Stimulated activated CD8-positive, alpha-beta memory T cell treated with anti-CD3 and anti-CD28 coated beads, Interleukin-15, amount 100 ng/mL, for 1 hour (primary cell): Measurements from ENCODE around the gene PPM1H.

Source experiments
- DNase-seq: peaks from one replicate; pipeline ENCODE4 v3.0.0-alpha.2; 2020; ENCODE audit warnings: low read depth

The PPM1H gene

GRCh38 chr12:62712681-62713573 is 222.0 kb downstream of the PPM1H start:
- no peak for DNase-seq

DNA sequence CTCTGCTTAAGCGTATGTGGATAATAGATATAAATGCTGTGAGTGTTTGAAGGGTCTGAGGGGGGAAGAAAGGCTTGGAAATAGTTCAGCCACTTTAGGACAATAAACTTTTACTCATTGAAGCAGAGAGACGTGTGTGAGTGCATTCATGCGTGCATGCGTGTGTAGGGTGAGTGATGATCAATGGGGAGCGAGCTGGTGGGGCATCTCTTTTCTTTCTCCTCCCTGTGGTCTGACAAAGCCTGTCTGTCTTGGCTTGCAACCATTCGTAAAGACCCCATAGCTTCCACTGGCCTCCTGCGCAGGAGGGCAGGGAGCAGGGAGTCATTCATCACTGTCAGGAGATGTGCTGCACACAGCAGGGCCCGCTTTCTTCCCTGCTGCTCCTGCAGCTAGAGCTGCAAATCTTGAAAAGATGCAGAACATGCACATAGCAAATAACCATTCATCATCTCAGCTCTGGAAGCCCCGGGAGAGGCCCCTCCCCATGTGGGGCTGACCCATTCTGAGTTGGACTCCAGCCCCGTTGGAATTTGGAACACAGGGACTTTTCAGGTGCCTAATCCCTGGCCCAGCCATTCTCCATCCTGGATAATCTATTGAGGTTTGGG is 223.2 kb downstream of the PPM1H start:
- no peak for DNase-seq

- DNase-seq, result no peak
Observed at GRCh38 chr12:62709311-62709710, 225.6 kb downstream of the PPM1H start.

- DNase-seq, result no peak
Observed at GRCh38 chr12:62707939-62708338, 227.0 kb downstream of the PPM1H start.

DNA sequence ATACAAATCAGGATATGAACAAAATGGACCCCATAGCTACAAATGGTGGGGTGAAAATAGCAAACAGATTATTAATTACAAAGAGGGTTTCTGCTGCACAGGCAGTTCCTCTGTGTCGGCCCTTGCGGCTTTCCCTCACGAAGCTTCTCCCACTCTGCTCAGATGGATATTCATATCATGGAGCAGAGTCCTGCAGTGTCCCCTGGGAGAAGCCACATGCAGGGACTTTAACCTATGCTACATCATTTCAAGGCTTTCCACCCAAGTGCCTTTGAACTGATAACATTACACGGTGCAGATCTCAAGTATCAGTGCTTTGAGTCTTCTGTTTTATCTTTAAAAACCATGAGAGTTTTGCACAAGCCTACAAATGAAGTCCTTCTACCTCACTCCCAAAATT is 229.1 kb downstream of the PPM1H start:
- no peak for DNase-seq

GRCh38 chr12:62703011-62703380 is 232.0 kb downstream of the PPM1H start:
- DNase-seq, result no peak

DNA sequence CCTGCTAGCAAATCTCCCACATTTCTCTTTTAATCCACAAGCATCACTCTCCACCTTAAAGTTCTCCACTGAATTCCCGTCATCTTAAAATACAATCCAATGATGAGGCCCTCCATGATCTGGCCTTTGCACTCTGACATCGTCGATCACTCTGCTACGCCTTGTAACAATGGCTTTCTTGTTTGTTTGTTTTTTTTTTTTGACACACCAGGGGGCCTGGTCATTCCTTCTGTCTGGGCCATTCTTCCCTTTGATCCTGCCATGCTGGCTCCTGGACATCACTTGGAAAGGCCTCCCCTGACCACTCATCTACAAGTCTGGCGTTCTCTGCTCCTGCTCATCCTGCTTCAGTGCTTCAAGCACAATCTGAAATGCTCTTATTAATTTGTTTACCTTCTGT is 233.5 kb downstream of the PPM1H start:
- no peak for DNase-seq

GRCh38 chr12:62700091-62700880 is 234.7 kb downstream of the PPM1H start:
- no peak for DNase-seq

DNA sequence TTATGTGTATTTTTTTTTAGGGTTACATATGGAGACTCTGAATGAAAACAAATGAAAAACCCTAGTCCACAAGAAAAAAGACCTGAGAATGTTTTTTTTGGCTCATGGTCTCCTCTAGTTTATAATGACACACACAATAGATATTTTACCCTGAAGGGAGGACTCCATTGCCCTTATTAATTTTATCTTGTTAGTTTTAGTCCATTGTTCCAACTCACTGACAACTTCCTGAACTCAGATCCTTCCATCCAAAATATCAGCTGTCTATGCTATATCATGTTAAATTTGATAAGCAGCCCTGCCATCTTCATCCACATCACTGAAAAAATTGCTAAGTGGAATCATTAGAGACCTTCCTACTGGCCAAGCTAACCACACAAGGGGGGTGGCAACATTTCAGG is 236.2 kb downstream of the PPM1H start:
- DNase-seq, result no peak

DNA sequence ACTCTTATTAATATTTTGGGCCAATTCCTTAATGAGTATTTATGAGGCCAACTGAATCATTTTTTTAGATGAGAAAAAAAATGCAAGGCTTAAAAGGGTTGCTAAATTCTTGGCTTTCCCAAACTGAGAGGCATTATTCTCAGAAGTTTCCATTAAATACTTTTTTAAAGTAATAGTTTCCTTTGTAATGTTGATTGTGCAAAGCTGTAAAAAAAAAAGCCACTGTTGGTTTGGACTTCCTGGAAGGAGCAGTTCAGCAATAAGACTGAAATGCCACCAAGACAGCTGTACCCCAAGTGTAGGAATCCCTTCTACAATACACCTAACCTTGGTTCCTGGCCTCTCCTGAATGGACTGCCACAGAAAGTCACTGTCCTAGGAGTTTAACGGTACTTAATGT is 237.1 kb downstream of the PPM1H start:
- DNase-seq, result no peak

DNA sequence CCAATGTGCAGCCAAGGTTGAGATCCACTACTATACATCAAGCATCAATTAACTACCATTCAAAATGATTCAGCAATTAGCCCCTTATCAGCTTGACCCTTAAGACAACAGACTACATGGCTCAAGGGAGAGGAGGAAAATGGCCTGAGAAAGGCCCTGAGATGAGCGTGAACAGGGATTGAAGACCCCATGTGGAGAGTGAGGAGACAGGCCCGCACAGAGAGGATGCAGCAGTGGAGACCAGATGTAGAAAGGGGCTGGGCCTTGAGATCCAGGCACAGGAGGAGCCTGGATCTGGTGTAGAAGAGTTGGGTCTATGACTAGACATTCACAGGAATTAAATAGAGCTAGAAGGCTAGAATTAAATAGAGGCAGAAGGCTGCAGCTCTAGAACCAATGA is 239.3 kb downstream of the PPM1H start:
- DNase-seq, result no peak

DNA sequence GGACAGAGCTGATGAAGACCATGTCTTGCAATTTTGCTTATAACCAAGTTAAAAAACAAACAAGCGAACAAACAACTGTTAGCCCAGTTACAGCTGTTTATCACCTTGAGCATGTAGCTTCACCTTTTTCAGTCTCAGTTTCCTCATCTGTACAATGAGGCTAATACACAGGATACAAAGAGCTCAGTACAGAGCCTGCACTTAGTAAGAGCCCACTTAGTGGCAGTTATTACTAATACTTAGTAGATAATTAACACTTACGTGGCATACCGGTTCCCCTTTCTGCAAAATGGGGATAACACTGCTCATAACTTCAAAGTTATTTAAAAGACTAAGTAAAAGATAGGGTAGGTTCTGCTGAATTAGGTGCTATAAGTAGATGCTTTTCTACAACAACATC is 240.3 kb downstream of the PPM1H start:
- DNase-seq, result no peak

DNA sequence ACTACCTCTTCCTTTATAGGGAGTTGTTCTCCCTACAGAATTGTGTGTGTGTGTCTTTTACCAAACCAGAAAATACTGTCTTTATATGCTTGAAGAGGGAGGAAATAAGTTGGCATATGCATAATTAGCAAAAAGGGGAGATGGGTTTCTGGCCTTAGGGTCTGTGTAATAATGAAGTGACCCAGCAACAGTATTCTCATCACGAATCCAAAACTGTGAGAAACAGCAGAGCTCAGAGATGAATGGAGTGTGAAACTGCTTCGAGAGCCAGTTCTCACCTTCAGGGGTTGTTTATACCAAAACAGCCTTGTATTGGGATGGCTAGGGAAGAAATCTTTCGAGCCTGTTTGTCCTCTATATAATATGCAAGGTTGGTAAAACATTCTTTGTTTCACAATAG is 240.8 kb downstream of the PPM1H start:
- no peak for DNase-seq

GRCh38 chr12:62693376-62694050 is 241.4 kb downstream of the PPM1H start:
- no peak for DNase-seq

GRCh38 chr12:62692884-62693283 is 242.1 kb downstream of the PPM1H start:
- DNase-seq, result no peak

DNA sequence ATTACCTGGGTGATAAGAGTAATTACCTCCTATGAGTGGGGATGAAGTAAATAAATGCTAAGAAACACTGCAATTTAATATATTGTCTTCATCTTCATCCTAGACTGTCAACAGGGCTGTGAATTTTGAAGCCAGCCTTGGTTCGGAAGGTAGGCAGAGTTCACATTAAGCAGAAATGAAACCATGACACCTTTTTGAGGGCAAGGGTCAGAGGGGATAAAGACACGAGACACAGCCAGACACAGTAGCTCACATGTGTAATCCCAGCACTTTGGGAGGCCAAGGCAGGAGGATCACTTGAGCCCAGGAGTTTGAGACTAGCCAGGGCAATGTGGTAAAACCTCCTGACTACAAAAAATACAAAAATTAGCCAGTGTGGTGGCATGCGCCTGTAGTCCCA is 243.6 kb downstream of the PPM1H start:
- DNase-seq, result no peak

DNA sequence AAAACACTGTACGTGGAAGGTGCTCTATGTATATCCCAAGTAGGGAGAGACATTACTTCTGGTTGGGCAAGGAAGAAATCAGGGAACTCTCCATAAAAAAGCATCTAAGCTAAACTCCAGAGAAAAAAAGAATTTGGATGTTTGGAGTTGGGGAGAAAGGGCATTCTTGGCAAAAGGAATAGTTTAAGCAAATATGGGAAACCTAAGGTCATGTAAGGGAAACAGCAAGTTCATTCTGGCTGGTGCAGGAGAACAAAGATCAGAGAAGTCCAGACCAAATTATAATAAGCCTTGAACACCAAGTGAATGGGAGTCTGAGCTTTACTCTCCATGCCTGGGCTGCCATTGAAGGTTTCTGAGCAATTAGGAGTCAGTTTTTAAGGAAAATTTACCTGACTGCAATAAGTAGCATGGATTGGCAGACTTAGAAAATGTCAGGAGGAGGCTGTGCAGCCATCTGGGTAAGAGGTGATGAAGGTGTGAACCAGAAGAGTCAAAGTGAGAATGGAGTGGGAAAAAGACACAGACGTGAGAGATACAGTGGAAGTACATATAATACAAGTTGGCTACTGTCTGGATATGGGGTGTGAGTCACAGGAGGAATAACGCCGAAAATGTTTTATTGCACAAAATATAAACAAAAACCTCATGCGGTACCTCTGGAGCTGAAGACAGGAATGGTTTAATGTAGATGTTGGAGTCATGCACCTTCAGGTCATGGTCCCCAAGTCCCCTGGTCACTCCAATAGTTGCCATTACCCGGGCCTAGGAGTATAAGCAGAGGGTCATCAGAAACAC is 245.7 kb downstream of the PPM1H start:
- no peak for DNase-seq

DNA sequence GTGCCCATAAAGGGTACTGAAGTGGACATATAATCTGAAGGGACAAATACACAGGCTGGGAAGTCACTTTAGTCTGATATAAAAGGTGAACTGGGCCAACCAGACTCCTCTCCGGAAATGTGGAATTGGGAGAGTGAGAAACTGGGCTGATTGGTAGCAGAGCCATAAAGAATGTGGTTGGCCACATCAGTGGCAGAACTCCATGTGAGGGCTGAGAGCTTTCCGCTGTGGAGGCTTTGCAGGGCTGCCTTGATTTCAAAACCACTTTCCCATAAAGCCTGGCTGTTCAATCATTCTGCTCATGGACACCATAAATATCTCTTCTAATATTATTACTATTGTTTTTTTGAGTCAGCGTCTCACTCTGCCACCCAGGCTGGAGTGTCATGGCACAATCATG is 248.0 kb downstream of the PPM1H start:
- no peak for DNase-seq

DNA sequence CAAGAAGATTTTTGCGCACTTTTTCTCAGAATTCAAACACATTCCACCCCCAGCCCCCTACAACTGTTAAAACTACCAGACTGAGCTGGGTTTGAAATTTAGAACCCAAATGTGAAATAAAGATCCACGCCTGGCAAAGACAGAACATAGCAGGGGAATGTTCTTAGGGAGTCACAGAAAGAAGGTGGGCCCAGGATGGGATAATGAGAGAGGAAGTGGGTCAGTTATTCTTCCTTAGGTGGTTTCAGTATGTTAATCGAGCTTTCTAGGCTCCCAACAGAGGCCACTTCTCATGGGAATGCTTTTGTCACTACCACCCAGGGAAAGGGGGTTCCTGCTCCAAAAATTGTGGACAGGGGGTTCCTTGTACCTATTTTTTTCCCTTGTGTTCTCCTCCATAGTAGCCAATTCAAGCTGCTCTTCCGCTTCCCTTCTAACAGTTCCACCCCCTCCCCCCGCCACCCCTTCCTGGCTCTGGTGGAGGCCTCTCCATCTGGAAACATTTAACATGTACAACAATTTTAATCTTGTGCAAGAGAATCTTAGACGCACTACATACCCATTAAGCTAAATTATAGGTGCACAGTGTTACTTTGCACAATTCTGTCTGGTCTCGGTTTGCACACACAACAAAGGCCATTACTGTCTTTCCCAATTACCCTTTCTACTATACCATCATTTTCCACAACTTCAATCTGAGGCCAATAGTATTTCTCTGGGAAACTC is 250.2 kb downstream of the PPM1H start:
- no peak for DNase-seq

GRCh38 chr12:62683776-62684569 is 251.0 kb downstream of the PPM1H start:
- DNase-seq, result no peak
